HUES48 (cell line): ENCODE measurements around the gene RELB.

Source experiments
- H3K27ac ChIP-seq: one replicate; pipeline ENCODE4 v1.7.0; 2013; ENCODE audit warnings: low read depth, low read length, inconsistent platforms
- H3K27me3 ChIP-seq: 2 replicates; pipeline ENCODE4 v1.6.1; 2013; ENCODE audit warnings: mild to moderate bottlenecking, low read length; ENCODE audit not compliant: control insufficient read depth, insufficient read depth
- H3K36me3 ChIP-seq: 2 replicates; pipeline ENCODE4 v1.6.1; 2013; ENCODE audit warnings: low read length; ENCODE audit not compliant: control insufficient read depth, insufficient read depth
- H3K4me1 ChIP-seq: 2 replicates; pipeline ENCODE4 v1.6.1; 2013; ENCODE audit warnings: mild to moderate bottlenecking, low read length; ENCODE audit not compliant: control insufficient read depth, insufficient read depth
- H3K4me3 ChIP-seq: 2 replicates; pipeline ENCODE4 v1.5.1; 2013; ENCODE audit warnings: mild to moderate bottlenecking, low read depth, low read length
- H3K9ac ChIP-seq: 2 replicates; pipeline ENCODE4 v1.6.1; 2013; ENCODE audit warnings: mild to moderate bottlenecking, low read depth, low read length, moderate library complexity
- H3K9me3 ChIP-seq: 2 replicates; pipeline ENCODE4 v1.6.1; 2013; ENCODE audit warnings: low read length; ENCODE audit not compliant: control insufficient read depth, insufficient read depth

The RELB gene

DNA sequence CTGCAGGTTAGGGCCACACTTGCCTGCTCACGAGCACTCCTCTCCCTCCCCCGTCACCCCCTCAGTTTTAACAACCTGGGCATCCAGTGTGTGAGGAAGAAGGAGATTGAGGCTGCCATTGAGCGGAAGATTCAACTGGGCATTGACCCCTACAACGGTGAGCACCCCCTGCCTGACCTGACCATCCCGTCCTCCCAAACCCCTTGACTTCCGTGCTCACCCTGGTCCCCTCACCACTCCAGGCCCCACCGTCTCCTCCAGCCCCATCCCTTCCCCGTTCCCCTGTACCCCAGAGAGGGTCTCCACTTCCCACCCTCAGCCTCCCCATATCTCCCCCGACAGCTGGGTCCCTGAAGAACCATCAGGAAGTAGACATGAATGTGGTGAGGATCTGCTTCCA, 24.0 kb downstream of the RELB start:
- Histone ChIP-seq H3K4me3 (no peak overlapping the region), H3K4me1 (no peaks in the 10 kb centered on the region), H3K27me3 (no peaks in the 10 kb centered on the region), H3K27ac (no peak overlapping the region), H3K9ac (no peak overlapping the region), H3K9me3 (no peaks in the 10 kb centered on the region), H3K36me3 (peaks cover 12% of the 10 kb centered on the region; the same call in 1 of the 2 replicates)

DNA sequence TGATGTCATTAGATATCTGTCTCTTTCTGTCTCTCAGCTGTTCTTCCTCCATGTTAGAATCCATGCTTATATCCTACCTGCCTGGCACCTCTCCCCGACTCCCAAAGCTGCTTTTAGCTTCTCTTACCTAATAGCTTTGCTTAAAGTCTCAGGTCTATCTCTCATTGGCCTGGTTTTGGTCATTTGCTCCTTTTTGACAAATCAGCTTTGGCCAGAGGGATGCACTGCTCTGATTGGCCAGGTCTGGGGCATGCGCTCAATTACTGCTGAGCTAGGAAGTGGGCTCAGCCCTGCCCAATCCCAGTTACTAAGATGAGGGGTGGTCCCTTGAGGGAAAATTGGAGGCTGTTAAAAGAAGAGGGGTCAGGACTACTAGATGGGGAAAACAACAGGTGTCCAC, 26.1 kb downstream of the RELB start:
- Histone ChIP-seq H3K27ac (no peak overlapping the region), H3K27me3 (no peaks in the 10 kb centered on the region), H3K9me3 (no peaks in the 10 kb centered on the region), H3K9ac (no peak overlapping the region), H3K4me3 (no peak overlapping the region), H3K4me1 (no peaks in the 10 kb centered on the region), H3K36me3 (peaks cover 20% of the 10 kb centered on the region)

DNA sequence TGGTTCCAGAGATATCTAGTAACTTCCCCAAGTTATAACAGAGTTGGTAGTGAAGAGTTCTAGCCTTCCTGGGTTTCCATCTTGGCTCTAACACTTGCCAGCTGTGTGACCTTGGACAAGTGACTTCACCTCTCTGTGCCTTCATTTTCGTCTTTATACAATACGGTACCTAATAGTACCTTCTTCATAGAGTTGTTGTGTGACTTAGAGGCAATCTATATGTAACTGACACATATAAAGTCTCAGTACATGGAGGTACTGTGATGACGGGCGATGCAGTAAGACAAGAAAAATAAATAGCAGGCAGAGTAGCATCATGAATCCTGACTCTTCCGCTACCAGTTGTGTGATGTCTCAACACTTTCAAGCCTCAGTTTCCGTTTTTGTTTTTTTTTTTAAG, 29.6 kb downstream of the RELB start:
- H3K9ac ChIP-seq: no peak overlapping the region
- peaks cover 31% of the 10 kb centered on the region for H3K36me3 ChIP-seq
- no peak overlapping the region for H3K27ac ChIP-seq
- no peak overlapping the region for H3K4me3 ChIP-seq
- H3K27me3 ChIP-seq: no peaks in the 10 kb centered on the region
- H3K4me1 ChIP-seq: no peaks in the 10 kb centered on the region
- no peaks in the 10 kb centered on the region for H3K9me3 ChIP-seq

DNA sequence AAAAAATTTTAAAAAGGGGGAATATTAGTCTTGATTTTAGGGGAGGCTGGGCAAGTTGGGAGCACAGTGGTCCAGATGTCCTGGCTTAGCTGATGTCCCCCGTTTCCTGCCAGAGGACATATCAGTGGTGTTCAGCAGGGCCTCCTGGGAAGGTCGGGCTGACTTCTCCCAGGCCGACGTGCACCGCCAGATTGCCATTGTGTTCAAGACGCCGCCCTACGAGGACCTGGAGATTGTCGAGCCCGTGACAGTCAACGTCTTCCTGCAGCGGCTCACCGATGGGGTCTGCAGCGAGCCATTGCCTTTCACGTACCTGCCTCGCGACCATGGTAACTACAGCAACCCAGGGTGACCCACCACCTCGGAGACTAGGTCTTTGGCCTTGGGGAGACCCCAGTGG, 31.2 kb downstream of the RELB start:
- Histone ChIP-seq H3K4me1 (no peaks in the 10 kb centered on the region), H3K27me3 (no peaks in the 10 kb centered on the region), H3K9me3 (no peaks in the 10 kb centered on the region), H3K36me3 (peaks cover 31% of the 10 kb centered on the region), H3K4me3 (no peak overlapping the region), H3K9ac (no peak overlapping the region), H3K27ac (no peak overlapping the region)

DNA sequence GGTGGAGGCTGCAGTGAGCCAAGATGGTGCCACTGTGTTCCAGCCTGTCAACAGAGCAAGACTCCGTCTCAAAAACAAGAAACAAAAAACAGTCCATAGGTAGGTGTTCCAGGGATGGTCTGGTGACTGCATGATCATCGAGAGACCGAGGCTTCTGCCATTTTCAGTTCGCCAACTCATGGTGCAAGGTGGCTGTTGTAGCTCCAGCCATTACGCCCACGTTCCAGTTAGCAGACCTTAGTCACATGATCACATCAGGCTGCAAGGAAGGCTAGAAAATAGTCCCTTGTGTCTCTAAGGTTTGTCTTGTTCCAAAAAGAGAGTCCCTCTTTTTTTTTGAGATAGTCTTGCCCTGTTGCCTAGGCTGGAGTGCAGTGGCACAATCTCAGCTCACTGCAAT, 34.5 kb downstream of the RELB start:
- H3K27ac ChIP-seq: no peak overlapping the region

DNA sequence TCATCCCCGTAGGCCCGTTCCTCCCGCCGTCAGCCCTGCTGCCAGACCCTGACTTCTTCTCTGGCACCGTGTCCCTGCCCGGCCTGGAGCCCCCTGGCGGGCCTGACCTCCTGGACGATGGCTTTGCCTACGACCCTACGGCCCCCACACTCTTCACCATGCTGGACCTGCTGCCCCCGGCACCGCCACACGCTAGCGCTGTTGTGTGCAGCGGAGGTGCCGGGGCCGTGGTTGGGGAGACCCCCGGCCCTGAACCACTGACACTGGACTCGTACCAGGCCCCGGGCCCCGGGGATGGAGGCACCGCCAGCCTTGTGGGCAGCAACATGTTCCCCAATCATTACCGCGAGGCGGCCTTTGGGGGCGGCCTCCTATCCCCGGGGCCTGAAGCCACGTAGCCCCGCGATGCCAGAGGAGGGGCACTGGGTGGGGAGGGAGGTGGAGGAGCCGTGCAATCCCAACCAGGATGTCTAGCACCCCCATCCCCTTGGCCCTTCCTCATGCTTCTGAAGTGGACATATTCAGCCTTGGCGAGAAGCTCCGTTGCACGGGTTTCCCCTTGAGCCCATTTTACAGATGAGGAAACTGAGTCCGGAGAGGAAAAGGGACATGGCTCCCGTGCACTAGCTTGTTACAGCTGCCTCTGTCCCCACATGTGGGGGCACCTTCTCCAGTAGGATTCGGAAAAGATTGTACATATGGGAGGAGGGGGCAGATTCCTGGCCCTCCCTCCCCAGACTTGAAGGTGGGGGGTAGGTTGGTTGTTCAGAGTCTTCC, 36.3 kb downstream of the RELB start:
- H3K4me1 ChIP-seq: peaks cover 6% of the 10 kb centered on the region
- no peaks in the 10 kb centered on the region for H3K9me3 ChIP-seq
- no peak overlapping the region for H3K27ac ChIP-seq
- no peaks in the 10 kb centered on the region for H3K27me3 ChIP-seq
- H3K4me3 ChIP-seq: no peak overlapping the region
- no peak overlapping the region for H3K9ac ChIP-seq
- peaks cover 35% of the 10 kb centered on the region for H3K36me3 ChIP-seq

More for the DNA sequence above, 34.5 kb downstream of the RELB start:
- H3K4me1 ChIP-seq: peaks cover 6% of the 10 kb centered on the region
- peaks cover 25% of the 10 kb centered on the region for H3K36me3 ChIP-seq
- H3K4me3 ChIP-seq: no peak overlapping the region
- H3K9me3 ChIP-seq: no peaks in the 10 kb centered on the region
- H3K9ac ChIP-seq: no peak overlapping the region
- H3K27me3 ChIP-seq: no peaks in the 10 kb centered on the region

DNA sequence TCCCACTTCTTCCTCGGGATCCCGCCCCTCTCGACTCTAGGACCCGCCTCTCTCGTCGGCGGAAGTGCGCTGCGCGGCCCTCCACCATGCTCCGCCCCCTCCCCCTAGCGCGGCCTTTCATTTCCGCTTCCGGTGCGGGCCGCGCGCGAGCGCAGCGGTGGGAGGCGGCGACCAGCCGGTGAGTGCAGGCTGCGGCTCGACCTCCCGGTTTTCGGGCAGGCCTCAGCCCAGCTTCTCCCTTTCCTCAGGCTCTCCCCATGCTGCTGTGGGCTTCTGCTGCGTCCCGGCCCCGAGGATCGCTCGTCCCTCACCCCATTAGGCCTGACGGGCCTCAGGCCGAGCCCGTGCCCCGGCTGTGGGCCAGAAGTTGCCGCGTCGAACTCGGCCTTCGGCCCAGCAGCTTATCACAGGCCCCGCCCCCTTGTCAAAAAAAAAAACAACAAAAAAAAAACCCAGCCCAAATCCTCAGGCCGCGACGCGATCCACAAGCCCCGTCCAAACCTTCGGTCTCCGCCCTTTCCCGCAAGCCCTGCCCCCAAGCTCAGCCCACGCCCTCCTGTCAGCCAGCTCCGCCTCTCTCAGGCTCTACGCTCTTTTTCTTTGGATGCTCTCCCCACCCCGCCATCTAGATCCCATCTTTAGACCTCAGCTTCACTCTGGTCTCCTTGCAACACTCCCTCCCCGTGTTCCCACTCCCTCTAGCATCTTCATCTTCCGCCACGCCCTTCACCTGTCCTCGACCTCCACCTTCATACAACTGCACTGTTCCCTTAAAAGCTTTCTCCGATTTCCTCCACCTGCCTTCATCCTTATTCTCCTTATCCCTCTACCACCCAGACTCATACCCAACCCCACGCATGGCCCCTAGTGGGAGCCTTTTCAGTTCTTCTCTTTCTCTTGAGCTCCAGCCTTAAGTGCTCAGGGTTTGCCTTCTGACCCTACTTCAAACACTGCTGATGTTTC, 37.9 kb downstream of the RELB start, which contains the start of gene CLASRP:
Gene CLASRP (plus strand): TSS at position 115 of the 963 bp plus-strand sequence. CDS start 1,168 bp downstream, outside the sequence.
- peaks cover 43% of the 10 kb centered on the region for H3K36me3 ChIP-seq

DNA sequence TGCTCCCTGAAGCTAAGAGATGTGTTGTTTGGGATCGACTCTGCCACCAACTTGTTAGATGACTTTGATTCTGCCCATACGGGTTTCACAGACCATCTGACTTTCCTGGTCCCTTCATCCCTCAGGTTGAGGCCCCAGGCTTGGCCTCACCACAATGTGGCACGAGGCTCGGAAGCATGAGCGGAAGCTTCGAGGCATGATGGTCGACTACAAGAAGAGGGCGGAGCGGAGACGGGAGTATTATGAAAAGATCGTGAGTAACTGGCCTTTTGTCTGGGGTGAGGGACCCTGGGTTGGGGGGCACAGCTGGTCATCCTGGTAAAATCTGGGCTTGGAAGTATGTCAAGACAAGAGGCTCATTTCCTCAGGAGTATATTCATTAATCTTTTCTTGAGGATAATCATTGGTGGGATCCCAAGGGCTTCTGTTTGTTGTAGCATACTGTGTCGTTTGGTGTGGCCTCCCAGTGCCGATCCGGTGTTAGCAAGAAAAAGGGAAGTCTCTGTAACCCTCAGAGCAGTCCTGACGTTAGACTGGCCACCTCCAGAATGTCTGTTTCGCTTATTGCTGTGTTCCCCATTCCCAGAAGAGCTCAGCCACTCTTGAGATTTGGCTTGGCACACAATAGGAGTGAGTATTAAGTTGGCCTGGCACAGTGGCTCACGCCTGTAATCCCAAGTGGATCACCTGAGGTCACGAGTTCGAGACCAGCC, 39.0 kb downstream of the RELB start:
- Histone ChIP-seq H3K27ac (no peak overlapping the region), H3K27me3 (no peaks in the 10 kb centered on the region), H3K9me3 (no peaks in the 10 kb centered on the region), H3K4me3 (peak overlapping the region; percentile 96), H3K36me3 (peaks cover 53% of the 10 kb centered on the region), H3K9ac (no peak overlapping the region), H3K4me1 (peaks cover 6% of the 10 kb centered on the region)

More for the DNA sequence above, 37.9 kb downstream of the RELB start, which contains the start of gene CLASRP:
- no peaks in the 10 kb centered on the region for H3K27me3 ChIP-seq
- no peaks in the 10 kb centered on the region for H3K9me3 ChIP-seq
- H3K4me1 ChIP-seq: peaks cover 6% of the 10 kb centered on the region
- H3K4me3 ChIP-seq: peak within 1 kb of the TSS; percentile 96
- H3K27ac ChIP-seq: peak within 1 kb of the TSS; percentile 95
- H3K9ac ChIP-seq: peak within 1 kb of the TSS; percentile 78

DNA sequence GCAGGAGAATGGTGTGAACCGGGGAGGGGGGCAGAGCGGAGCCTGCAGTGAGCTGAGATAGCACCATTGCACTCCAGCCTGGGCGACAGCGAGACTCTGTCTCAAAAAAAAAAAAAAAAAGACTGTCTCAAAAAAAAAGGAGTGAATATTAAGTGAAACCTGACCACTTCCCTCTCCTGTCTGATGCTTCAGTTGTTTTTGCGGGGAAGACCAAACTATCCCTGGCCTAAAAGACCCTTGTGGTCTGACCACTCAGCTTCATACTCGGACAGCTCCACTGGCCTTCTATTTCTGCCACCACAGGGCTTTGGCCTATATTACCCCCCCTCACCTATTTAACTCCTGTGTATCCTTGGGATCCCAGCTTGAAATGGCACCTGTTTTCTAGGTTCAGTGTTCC, 39.9 kb downstream of the RELB start:
- Histone ChIP-seq H3K36me3 (peaks cover 58% of the 10 kb centered on the region), H3K4me1 (peaks cover 6% of the 10 kb centered on the region), H3K9me3 (no peaks in the 10 kb centered on the region), H3K27me3 (no peaks in the 10 kb centered on the region), H3K4me3 (no peak overlapping the region), H3K9ac (no peak overlapping the region), H3K27ac (no peak overlapping the region)

DNA sequence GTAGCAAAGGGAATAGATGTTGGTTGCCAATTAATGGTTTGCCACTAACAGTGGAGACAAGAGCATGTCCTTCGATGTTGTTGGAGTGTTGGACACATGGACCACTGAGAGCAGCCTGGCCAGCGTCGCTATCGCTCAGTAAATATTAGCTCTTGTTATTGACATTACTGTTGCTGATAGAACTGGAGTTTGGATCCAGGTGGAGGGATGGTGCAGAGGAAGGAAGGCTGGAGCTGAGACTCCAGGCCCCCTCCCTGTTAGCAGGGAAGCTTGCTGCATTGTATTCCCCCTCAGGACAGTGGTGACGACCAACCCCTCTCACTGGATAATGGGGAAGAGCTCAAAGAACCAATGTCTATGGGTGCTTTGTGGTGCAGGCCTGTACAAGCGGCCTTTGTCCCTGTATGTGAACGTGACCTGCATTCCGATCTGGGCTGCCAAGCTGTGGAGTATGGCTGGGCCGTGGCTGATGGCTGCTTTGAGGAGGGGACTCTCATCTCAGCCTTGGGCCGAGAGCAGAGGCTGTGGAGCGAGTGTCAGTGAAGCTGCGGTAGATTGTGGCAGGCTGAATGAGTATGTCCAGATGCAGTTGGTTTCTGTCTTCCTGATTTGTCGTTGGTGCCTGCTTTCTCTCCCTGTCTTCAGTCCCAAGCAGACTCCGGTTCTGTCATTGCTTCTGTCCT, 44.5 kb downstream of the RELB start:
- H3K27me3 ChIP-seq: no peaks in the 10 kb centered on the region
- H3K27ac ChIP-seq: no peak overlapping the region
- H3K4me3 ChIP-seq: no peak overlapping the region
- no peak overlapping the region for H3K9ac ChIP-seq
- H3K36me3 ChIP-seq: peaks cover 50% of the 10 kb centered on the region
- H3K9me3 ChIP-seq: no peaks in the 10 kb centered on the region
- no peaks in the 10 kb centered on the region for H3K4me1 ChIP-seq
